Immature natural killer cell (primary cell): ENCODE data around the gene MEF2D. TPM values are rescaled to one million over a fixed set of nuclear protein-coding genes. Genes with fewer than 3 reads are reported as not detected.

Source experiments
- DNase-seq, 3 donors: peaks; one replicate each; pipeline ENCODE4 v3.0.0; 2022; ENCODE audit warnings: mixed read lengths in 1 of 3
- H3K27ac Mint-ChIP-seq, 6 donors: one replicate each; pipeline ENCODE4 v1.8.0; 2020; ENCODE audit warnings: mixed read lengths in 6 of 6, mild to moderate bottlenecking in 5 of 6, inconsistent platforms in 4 of 6, moderate library complexity in 3 of 6
- H3K27me3 Mint-ChIP-seq, 3 donors: one replicate each; pipeline ENCODE4 v1.8.0; 2020 to 2021; ENCODE audit warnings: low read depth in 3 of 3, mild to moderate bottlenecking in 3 of 3, mixed read lengths in 3 of 3, moderate library complexity in 3 of 3, inconsistent platforms in 1 of 3
- H3K36me3 Mint-ChIP-seq, 3 donors: one replicate each; pipeline ENCODE4 v1.8.0; 2020; ENCODE audit warnings: mixed read lengths in 3 of 3, inconsistent platforms in 2 of 3, mild to moderate bottlenecking in 2 of 3
- H3K4me1 Mint-ChIP-seq, 2 donors: one replicate each; pipeline ENCODE4 v1.8.0; 2020; ENCODE audit warnings: inconsistent platforms in 2 of 2, mild to moderate bottlenecking in 2 of 2, mixed read lengths in 2 of 2, moderate library complexity in 1 of 2
- H3K4me3 Mint-ChIP-seq, 5 donors: one replicate each; pipeline ENCODE4 v1.8.0; 2020; ENCODE audit warnings: mild to moderate bottlenecking in 5 of 5, mixed read lengths in 5 of 5, inconsistent platforms in 3 of 5, moderate library complexity in 3 of 5
- H3K9me3 Mint-ChIP-seq, 6 donors: one replicate each; pipeline ENCODE4 v1.8.0; 2020; ENCODE audit warnings: mild to moderate bottlenecking in 6 of 6, mixed read lengths in 6 of 6, inconsistent platforms in 4 of 6, moderate library complexity in 3 of 6
- polyA plus RNA-seq, 3 donors: library from polyadenylated mRNA; unstranded; fragments of 300-500 nt; fragmentation: Illumina TruSeq; gene quantifications; one replicate each; pipeline ENCODE4 v1.2.3, GENCODE V29; 2021

Gene MEF2D
- polyA plus RNA-seq, 3 donors from 2014 or later: 5.0 to 22.8 (median 6.0) TPM

DNA sequence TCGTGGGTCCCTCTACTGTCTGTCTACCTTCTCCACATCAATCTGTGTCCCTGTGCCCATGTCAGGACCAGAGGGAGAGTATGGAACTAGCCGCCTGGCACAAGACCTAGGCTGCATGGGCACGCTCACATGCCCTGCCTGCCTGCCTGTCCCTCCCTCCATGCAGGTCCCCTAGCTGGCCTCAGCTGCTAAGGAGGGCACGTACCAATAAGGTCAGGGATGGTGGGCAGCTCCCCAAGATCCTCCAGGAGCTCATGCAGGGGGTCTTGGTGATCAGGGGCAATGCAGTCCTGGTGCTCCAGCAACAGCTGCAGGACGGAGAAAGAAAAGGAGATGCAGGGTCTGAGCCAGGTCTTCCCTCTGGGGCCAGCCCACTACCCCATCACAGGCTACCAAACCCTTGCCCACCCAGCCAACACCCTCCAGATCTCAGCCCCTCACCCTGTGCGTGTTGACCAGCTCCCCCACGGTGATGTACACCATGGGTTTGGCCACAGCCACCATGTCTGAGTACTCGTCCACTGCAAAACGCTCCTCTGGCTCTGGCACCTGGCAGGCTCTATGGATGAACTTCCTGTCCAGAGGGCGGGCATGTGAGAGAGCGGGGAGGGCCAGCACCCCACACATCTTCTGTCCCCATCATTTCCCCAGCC is 33.1 kb upstream of the MEF2D start:
- Mint-ChIP-seq H3K9me3 (no peaks in the 10 kb centered on the region), H3K4me3 (no peak overlapping the region), H3K27me3 (peaks cover 0 to 3% (median 2%) of the 10 kb centered on the region in 3 donors), H3K36me3 (no peaks in the 10 kb centered on the region), H3K27ac (peak overlapping the region in 2 of 6 donors; percentile 31 to 37), H3K4me1 (peaks cover 0 to 2% of the 10 kb centered on the region in 2 donors)
- no peak for DNase-seq

DNA sequence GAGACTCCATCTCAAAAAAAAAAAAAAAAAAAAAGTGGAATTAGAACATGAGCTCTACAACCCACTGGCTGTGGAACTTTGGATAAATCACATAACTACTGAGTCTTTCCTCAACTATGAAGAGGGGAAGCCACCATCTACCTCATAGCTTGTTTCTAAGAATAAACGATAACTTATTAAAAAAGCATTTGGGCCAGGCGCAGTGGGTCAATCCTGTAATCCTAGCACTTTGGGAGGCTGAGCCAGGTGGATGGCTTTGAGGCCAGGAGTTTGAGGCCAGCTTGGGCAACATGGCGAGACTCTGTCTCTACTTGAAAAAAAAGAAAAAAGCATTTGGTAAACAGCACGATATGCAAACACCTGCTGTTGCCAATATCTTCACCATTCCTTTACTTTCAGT is 31.8 kb upstream of the MEF2D start:
- DNase-seq: no peak
- no peaks in the 10 kb centered on the region for H3K9me3 Mint-ChIP-seq
- H3K4me1 Mint-ChIP-seq: peaks cover 0 to 6% of the 10 kb centered on the region in 2 donors
- no peaks in the 10 kb centered on the region for H3K36me3 Mint-ChIP-seq
- H3K27me3 Mint-ChIP-seq: peaks cover 0 to 3% (median 2%) of the 10 kb centered on the region in 3 donors
- H3K27ac Mint-ChIP-seq: no peak overlapping the region
- no peak overlapping the region for H3K4me3 Mint-ChIP-seq

DNA sequence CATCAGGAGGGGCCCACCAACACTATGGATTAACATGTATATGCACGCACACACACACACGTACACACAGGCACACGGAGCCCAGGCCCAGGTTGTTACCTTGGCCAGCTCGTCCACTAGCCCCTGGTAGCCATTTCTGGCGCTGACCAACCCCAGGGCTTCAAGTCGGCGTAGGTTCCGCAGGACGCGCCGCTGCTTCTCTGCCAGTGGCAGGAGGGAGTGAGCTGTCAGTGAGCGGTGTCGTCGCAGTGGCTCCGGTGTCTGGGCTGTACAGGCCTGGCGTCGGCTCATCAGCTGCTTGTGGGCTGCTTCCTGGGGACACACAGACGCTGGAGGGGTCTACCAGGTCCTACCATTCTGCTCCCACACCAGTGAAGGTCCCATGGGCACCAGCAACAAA is 29.4 kb upstream of the MEF2D start:
- no peaks in the 10 kb centered on the region for H3K9me3 Mint-ChIP-seq

DNA sequence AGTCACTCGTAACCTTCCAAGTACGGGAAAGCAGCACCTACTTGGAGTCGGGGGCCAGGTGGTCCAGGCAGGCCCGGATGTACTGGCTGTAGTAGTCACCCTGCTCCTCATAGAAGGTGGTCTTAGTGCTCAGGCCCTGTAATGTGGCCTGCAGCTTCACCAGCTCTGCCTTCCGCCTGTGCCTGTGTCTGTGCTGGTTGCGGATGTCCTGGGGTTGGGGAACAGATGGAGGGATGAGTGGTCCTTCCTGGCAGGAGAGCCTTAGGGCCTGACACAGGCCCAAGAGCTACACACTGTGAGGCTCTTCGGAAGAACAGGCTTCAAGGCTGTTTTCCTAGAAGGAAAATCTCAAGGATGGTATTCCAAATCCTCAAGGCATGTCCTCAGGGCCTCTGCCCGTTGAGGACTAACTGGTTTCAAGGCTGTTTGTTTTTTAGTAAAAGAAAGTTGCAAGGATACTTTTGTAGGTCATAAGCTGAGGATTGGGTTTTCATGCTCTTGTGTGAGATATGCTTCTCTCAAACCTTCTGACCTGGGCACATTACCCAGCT is 28.4 kb upstream of the MEF2D start:
- H3K4me1 Mint-ChIP-seq: peaks cover 20 to 29% of the 10 kb centered on the region in 2 donors
- DNase-seq: no peak
- peaks cover 0 to 4% (median under 1%) of the 10 kb centered on the region in 3 donors for H3K27me3 Mint-ChIP-seq
- H3K27ac Mint-ChIP-seq: no peak overlapping the region
- H3K9me3 Mint-ChIP-seq: no peaks in the 10 kb centered on the region
- H3K4me3 Mint-ChIP-seq: no peak overlapping the region
- no peaks in the 10 kb centered on the region for H3K36me3 Mint-ChIP-seq

More for the DNA sequence above, 29.4 kb upstream of the MEF2D start:
- H3K36me3 Mint-ChIP-seq: no peaks in the 10 kb centered on the region
- H3K27me3 Mint-ChIP-seq: peaks cover 0 to 4% (median 3%) of the 10 kb centered on the region in 3 donors
- peaks cover 10 to 19% of the 10 kb centered on the region in 2 donors for H3K4me1 Mint-ChIP-seq
- no peak overlapping the region for H3K27ac Mint-ChIP-seq
- no peak for DNase-seq
- H3K4me3 Mint-ChIP-seq: no peak overlapping the region

DNA sequence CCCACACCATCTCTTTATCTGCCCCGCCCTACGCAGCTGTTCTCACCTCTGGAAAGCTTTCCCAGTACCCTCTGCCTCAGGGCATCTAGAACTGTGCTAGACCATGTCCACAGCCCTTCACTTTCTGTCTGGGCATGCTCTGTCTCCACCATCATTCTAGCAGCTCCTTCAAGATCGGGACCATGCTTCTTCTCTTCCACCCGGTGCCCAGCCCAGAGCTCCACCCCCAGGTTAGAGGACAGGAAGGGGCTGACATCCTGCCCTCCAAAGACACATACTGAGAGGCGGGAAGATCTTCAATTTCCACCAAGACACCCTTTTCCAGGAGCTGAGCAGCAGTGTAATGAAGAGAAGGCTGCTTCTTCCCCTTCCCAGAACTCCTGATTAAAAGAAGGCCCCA is 27.7 kb upstream of the MEF2D start:
- no peaks in the 10 kb centered on the region for H3K9me3 Mint-ChIP-seq
- peaks cover 0 to 6% (median 3%) of the 10 kb centered on the region in 3 donors for H3K27me3 Mint-ChIP-seq
- no peaks in the 10 kb centered on the region for H3K36me3 Mint-ChIP-seq
- H3K27ac Mint-ChIP-seq: peak overlapping the region in 2 of 6 donors; percentile 13 to 21
- no peak overlapping the region for H3K4me3 Mint-ChIP-seq
- DNase-seq: no peak
- peaks cover 24 to 33% of the 10 kb centered on the region in 2 donors for H3K4me1 Mint-ChIP-seq

DNA sequence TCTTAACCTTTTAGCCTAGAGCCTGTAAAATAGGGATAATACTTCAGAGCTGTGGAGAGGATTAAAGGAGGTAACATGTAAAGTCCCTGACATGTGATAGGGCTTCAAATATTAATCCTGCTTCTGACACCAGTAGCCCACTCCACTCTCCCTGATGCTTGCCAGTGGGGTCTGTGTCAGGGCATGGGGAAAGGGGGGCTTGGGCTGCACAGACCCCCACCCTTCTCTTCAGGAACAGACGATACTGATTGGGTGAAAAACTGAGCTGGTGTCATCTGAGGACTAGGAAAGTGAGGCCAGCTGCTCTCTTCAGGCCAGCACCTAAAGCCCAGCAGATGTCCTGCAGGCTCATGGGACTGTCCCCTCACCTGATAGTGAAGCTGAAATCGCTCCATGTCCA is 27.0 kb upstream of the MEF2D start:
- Mint-ChIP-seq H3K4me1 (peaks cover 24 to 33% of the 10 kb centered on the region in 2 donors), H3K4me3 (no peak overlapping the region), H3K27me3 (peaks cover 0 to 6% (median 3%) of the 10 kb centered on the region in 3 donors), H3K36me3 (no peaks in the 10 kb centered on the region), H3K9me3 (no peaks in the 10 kb centered on the region), H3K27ac (no peak overlapping the region)
- DNase-seq: no peak

DNA sequence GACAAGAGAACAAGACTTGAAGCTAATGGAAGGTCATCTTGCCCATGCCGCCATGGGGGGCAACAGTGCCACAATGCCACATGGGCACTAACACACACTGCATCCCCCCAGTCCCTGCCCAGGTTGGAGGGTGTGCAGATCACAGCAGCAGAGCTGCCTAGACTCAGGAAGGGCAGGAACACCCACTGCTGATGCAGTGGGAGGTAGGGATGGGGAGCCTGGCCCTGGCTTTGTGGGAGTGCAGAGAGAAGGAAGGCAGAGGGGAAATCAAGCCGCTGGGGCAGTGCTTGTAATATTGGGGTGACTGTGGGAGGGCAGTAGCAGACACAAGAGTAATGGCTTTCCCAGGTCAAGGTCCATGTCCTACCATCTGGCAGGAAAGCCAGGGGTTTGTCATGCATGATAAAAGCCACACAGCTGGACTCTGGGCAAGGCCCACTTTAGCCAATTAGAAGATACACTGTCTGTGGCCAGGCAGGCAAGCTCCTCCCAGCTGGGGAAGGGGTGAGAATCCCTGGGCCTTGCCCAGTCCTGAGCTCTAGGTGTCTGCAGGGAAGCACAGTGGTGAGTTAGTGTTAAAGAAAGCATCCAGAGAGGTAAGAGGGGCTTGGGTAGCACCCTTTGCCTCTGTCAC is 25.4 kb upstream of the MEF2D start:
- DNase-seq: no peak
- Mint-ChIP-seq H3K4me1 (peaks cover 24 to 33% of the 10 kb centered on the region in 2 donors), H3K27me3 (peaks cover 0 to 4% (median 3%) of the 10 kb centered on the region in 3 donors), H3K4me3 (peak overlapping the region in 1 of 5 donors; percentile 73), H3K36me3 (no peaks in the 10 kb centered on the region), H3K27ac (peak overlapping the region in 4 of 6 donors; percentile 15 to 90 (median 58)), H3K9me3 (no peaks in the 10 kb centered on the region)

DNA sequence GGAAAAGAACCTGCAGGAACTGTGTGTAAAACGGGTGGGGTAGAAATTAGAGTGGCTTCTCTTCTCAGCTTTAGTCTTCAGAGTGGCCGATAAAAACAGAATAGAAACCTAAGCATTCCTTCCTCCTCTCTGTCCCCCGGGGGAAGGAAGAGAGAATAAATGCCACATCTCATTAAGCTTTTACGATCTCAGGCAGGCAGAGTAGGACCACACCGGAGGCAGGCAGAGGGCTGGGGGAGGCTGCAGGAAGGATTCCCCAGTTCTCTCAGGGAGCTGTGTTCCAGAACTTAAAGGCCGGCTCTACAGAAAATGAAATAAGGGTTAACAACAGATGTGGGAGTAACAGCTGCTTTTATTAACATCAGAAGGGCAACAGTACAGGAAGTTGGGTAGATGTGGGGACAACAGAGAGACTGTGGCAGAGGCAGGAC is 24.5 kb upstream of the MEF2D start:
- peak overlapping the region; percentile 14 to 73 (median 64) for H3K4me3 Mint-ChIP-seq
- DNase-seq: no peak
- no peaks in the 10 kb centered on the region for H3K36me3 Mint-ChIP-seq
- H3K27me3 Mint-ChIP-seq: peaks cover 0 to 4% (median 3%) of the 10 kb centered on the region in 3 donors
- H3K27ac Mint-ChIP-seq: peak overlapping the region; percentile 8 to 95 (median 86)
- H3K9me3 Mint-ChIP-seq: no peaks in the 10 kb centered on the region
- peaks cover 24 to 33% of the 10 kb centered on the region in 2 donors for H3K4me1 Mint-ChIP-seq

DNA sequence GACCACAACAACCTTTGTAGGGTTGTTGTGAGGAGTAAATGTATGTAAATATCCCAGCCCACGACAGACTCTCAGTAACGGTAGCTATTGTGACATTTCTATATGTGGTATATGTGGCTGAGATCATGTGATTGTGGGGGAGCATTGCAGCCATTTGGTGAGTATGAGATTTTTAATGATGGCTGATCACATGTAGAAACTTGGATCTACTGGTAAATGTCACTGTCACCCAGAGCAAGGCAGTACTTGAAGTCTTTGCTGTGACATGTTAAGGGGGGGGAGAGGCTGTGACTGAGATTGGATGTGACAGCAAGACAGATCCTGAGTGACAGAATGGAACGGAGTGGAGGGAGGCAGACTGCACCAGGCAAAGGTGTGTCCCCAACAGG is 23.9 kb upstream of the MEF2D start:
- Mint-ChIP-seq H3K36me3 (no peaks in the 10 kb centered on the region), H3K27ac (peak overlapping the region; percentile 71 to 95 (median 88)), H3K4me3 (peak overlapping the region; percentile 26 to 73 (median 64)), H3K27me3 (peaks cover 0 to 4% (median 3%) of the 10 kb centered on the region in 3 donors), H3K4me1 (peaks cover 24 to 33% of the 10 kb centered on the region in 2 donors), H3K9me3 (no peaks in the 10 kb centered on the region)
- DNase-seq: peak; percentile 66 to 73 (median 70)

DNA sequence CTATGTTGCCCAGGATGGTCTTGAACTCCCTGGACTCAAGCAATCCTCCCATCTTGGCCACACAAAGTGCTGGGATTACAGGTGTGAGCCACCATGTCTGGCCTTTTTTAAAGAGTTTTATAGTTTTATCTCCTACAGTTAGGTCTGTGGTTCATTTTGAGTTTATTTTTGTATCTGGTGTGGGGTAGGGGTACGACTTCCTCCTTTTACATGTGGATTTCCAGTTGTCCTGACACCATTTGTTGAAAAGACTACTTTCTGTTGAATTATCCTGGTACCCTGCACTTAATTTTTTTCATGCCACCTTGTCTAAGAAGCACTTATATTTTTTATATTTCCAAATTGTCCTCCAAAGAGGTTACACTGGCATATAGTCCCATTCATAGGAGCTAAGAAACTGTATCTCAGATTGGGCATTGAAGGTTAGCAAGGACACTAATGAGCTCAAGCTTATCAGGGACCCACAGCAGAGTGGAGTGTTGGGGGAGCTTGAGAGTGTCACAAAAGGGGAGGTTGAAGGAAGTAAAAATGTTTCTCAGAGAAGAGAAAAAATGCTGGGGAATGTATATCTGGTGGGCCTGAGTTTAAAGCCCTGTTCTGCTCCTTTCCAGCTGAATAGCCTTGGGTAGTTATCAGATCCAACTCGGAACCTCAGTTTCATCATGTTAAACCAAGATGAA is 23.4 kb upstream of the MEF2D start:
- DNase-seq: no peak
- Mint-ChIP-seq H3K4me3 (peak overlapping the region in 4 of 5 donors; percentile 64 to 73 (median 68)), H3K36me3 (no peaks in the 10 kb centered on the region)

DNA sequence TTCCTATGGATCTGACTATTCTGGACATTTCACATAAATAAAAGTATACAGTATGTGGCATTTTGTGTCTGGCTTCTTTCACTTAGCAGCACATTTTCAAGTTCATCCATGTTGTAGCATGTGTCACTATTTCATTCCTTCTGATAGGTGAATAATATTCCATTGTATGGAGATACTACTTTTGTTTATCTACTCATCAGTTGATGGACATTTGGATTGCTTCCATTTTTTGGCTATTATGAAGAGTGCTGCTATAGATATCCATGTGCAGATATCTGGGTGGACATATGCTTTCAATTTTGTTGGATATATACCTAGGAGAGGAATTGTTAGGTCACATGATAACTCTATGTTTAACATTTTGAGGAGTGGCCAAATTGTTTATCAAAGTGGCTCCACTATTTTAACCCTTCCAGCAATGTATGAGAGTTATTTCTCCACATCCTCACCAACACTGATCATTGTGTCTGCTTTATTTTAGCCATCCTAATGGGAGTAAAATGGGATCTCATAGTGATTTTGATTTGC is 21.9 kb upstream of the MEF2D start:
- no peak for DNase-seq
- Mint-ChIP-seq H3K27ac (no peak overlapping the region), H3K36me3 (no peaks in the 10 kb centered on the region), H3K27me3 (peaks cover 0 to 4% (median 3%) of the 10 kb centered on the region in 3 donors), H3K4me1 (peaks cover 24 to 27% of the 10 kb centered on the region in 2 donors), H3K4me3 (no peak overlapping the region), H3K9me3 (no peaks in the 10 kb centered on the region)

More for the DNA sequence above, 23.4 kb upstream of the MEF2D start:
- Mint-ChIP-seq H3K27ac (peak overlapping the region; percentile 71 to 95 (median 88)), H3K27me3 (peaks cover 0 to 4% (median 3%) of the 10 kb centered on the region in 3 donors), H3K9me3 (no peaks in the 10 kb centered on the region), H3K4me1 (peaks cover 24 to 33% of the 10 kb centered on the region in 2 donors)

DNA sequence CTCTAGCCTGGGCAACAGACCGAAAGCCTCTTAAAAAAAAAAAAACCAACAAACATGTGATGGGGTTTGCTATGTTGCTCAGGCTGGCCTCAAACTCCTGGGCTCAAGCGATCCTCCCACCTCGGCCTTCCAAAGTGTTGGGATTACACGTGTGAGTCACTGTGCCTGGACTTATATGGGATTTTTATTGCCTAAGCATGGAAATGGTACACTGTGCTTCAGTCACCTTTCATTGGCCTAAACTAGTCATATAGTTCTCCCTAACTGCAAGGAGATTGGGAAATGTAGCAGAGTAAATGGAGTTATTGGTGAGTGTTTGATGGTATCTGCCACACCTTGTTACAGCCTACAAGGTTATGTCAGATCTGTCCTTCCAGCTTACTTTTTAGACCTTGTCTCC is 17.2 kb upstream of the MEF2D start:
- Mint-ChIP-seq H3K36me3 (peaks cover 0 to 3% (median 0%) of the 10 kb centered on the region in 3 donors), H3K27me3 (peaks cover 0 to 2% (median 1%) of the 10 kb centered on the region in 3 donors), H3K27ac (peak overlapping the region in 3 of 6 donors; percentile 20 to 63 (median 40)), H3K4me1 (no peaks in the 10 kb centered on the region), H3K9me3 (no peaks in the 10 kb centered on the region), H3K4me3 (no peak overlapping the region)
- DNase-seq: no peak

DNA sequence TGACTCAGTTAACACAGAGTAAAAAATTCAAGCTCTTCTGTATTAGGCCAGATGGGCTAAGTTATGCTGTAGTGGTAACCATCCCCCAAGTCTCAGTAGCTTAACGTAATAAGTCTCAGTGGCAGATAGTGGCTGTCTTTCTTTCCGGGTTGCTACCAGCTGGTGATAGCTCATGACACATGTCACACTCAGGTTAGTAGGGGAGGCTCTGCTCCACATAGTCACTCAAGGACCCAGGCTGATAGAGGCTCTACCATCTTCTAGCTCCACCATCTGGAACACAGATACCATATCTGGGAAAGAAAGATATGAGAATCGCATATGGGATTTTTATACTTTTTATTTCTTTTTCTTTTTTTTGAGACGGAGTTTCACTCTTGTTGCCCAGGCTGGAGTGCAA is 16.2 kb upstream of the MEF2D start:
- H3K9me3 Mint-ChIP-seq: no peaks in the 10 kb centered on the region
- peaks cover 0 to 3% (median 0%) of the 10 kb centered on the region in 3 donors for H3K36me3 Mint-ChIP-seq
- no peaks in the 10 kb centered on the region for H3K4me1 Mint-ChIP-seq
- no peak for DNase-seq
- H3K27me3 Mint-ChIP-seq: peaks cover 0 to 2% (median 1%) of the 10 kb centered on the region in 3 donors
- H3K4me3 Mint-ChIP-seq: no peak overlapping the region
- peak overlapping the region in 1 of 6 donors; percentile 23 for H3K27ac Mint-ChIP-seq
